22Rv1 (cell line): ENCODE data around the gene KLHL14.

Experiments
- CTCF ChIP-seq: fragments of 450-650 bp; IDR thresholded peaks from 2 replicates; pipeline ENCODE4 v1.5.1; 2017; ENCODE audit warnings: mild to moderate bottlenecking
- ZFX ChIP-seq: fragments of 450-650 bp; IDR thresholded peaks from 2 replicates; pipeline ENCODE4 v1.6.1; 2017; ENCODE audit warnings: antibody characterized with exemption, borderline replicate concordance

- TF ChIP-seq CTCF: no peak
- no peak for TF ChIP-seq ZFX
Measured at GRCh38 chr18:32684940-32685339, 87.9 kb downstream of the KLHL14 start.
